Measurements from ENCODE around the gene CDC25C. TPM values are rescaled to one million over a fixed set of nuclear protein-coding genes. Genes with fewer than 3 reads are reported as not detected.

The CDC25C gene
- total and polyA plus RNA-seq, 9 of the 15 experiments (the other 6 are each of a cell fraction or from before 2014, with no cell fraction given), result 19.1 to 63.7 (median 31.9) TPM

GRCh38 chr5:138339091-138339456, 7.5 kb upstream of the CDC25C start (continued):
- TF ChIP-seq RAD21 (CRISPR knock-in tag; conservative IDR thresholded peaks at IDR 0.05 in 1 of 2, IDR thresholded peaks at IDR 0.05 in 1 of 2) (no peak), ZKSCAN8 (CRISPR knock-in tag; IDR thresholded peaks at IDR 0.05) (no peak), ZC3H11A (IDR thresholded peaks at IDR 0.05; ENCODE audit: low read depth, low read length) (no peak), CTCFL (IDR thresholded peaks at IDR 0.05; ENCODE audit: borderline replicate concordance, insufficient read depth, low read depth, low read length, poor library complexity, severe bottlenecking) (no peak), FIP1L1 (IDR thresholded peaks at IDR 0.05; ENCODE audit: low read depth, low read length, poor library complexity, severe bottlenecking) (no peak), IFI16 (CRISPR knock-in tag; IDR thresholded peaks at IDR 0.05) (no peak), MCM7 (IDR thresholded peaks at IDR 0.05) (no peak), SMAD2 (IDR thresholded peaks at IDR 0.05; ENCODE audit: low read depth, low read length) (no peak), THRB (CRISPR knock-in tag; conservative IDR thresholded peaks at IDR 0.05) (no peak), ZNF398 (CRISPR knock-in tag; IDR thresholded peaks at IDR 0.05) (no peak), ZNF830 (CRISPR knock-in tag; IDR thresholded peaks at IDR 0.05) (no peak), BCL6 (CRISPR knock-in tag; IDR thresholded peaks at IDR 0.05) (no peak), XRCC3 (IDR thresholded peaks at IDR 0.05) (no peak), HIVEP1 (CRISPR knock-in tag; IDR thresholded peaks at IDR 0.05) (no peak), THRAP3 (IDR thresholded peaks at IDR 0.05; ENCODE audit: borderline replicate concordance) (no peak), ZBTB26 (CRISPR knock-in tag; IDR thresholded peaks at IDR 0.05) (no peak), ESRRB (CRISPR knock-in tag; IDR thresholded peaks at IDR 0.05; ENCODE audit: borderline replicate concordance) (no peak), ZFP1 (CRISPR knock-in tag; IDR thresholded peaks at IDR 0.05) (no peak), POLR2H (tag; IDR thresholded peaks at IDR 0.05; ENCODE audit: low read depth) (no peak), TAF1 (IDR thresholded peaks at IDR 0.05; ENCODE audit: control insufficient read depth, extremely low read depth, insufficient read depth, low read length, severe bottlenecking) (no peak)

Measured in K562 (cell line).